NCI-H2029 treated with DMSO at 0.1 percent for 48 hours (cell line): ENCODE measurements around the gene C9orf50.
"Not testable (repeated sequence)": the region's sequence is repeated elsewhere in the genome, so short reads cannot be mapped to it uniquely, and the experiment has no call there.

ENCODE experiments used
- DNase-seq: peaks from one replicate; lab custom pipeline; 2025; lab: John Stamatoyannopoulos, UW

C9orf50 gene

GRCh38 chr9:129610473-129611306 lies 10.2 kb downstream of the C9orf50 start:
- no peak for DNase-seq

GRCh38 chr9:129610213-129610472 lies 10.8 kb downstream of the C9orf50 start:
- no peak for DNase-seq

GRCh38 chr9:129609486-129610212 lies 11.3 kb downstream of the C9orf50 start:
- no peak for DNase-seq

- no peak for DNase-seq
Measured at GRCh38 chr9:129608561-129609481, 12.1 kb downstream of the C9orf50 start.

- DNase-seq: no peak
Measured at GRCh38 chr9:129607027-129607387, 13.9 kb downstream of the C9orf50 start.

DNA sequence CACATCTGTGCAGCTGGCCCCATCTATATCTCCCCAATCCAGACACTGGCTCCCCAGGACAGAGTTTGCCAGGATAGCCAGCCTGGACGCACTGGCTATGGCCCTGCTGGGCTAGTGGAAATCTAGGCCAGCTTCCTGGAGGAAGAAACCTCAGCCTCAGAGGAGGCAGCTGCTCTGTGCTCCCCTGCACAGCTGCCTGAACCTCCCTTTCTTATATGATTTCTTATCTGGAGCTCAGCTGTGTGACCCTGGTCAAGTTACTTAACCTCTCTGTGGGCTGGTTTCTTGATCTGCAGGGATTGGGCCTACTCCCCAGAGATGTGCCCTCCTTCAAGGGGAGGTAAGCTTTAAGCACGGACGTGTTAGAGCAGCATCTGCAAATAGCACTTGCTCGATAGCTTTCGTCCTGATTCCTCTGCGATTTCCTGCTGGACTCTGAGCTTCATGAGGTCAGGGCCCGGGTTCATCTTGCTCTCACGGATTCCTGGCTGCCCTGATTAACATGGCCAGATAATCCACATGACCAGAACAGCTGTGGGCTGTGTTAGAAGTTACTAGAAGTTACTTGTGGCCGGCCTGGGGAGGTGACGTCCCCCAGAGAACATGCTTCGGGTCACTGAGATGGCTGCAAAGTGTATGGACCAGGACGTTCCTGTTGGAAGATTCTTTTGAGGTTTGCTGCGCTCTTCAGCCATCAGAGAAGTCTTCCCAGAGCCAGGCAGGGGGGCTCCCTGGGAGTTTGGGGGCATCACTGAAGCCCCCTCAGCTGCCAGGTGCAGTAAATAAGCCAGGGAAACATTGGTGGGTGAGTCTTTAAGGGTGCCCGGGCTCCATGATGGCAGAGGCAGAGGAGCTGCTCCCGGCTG lies 14.5 kb downstream of the C9orf50 start:
- DNase-seq: no peak

DNA sequence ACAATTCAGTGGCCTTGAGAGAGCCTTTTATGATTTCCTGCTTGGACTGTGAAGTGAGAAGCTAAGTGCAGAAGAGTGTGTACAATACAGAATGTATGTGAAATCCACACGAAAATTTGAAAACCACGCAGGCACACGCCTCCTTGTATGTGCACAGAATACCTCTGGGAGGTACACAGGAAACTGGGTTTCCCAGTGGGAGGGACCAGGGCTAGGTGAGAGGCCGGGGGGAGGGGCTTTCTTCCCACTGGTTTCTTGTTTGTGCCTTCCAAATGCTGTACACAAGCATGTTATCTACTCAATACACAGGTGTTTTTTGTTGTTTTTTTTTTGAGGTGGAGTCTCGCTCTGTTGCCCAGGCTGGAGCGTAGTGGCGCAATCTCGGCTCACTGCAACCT lies 16.1 kb downstream of the C9orf50 start:
- DNase-seq: no peak

GRCh38 chr9:129604056-129604765 lies 16.7 kb downstream of the C9orf50 start:
- DNase-seq: no peak

DNA sequence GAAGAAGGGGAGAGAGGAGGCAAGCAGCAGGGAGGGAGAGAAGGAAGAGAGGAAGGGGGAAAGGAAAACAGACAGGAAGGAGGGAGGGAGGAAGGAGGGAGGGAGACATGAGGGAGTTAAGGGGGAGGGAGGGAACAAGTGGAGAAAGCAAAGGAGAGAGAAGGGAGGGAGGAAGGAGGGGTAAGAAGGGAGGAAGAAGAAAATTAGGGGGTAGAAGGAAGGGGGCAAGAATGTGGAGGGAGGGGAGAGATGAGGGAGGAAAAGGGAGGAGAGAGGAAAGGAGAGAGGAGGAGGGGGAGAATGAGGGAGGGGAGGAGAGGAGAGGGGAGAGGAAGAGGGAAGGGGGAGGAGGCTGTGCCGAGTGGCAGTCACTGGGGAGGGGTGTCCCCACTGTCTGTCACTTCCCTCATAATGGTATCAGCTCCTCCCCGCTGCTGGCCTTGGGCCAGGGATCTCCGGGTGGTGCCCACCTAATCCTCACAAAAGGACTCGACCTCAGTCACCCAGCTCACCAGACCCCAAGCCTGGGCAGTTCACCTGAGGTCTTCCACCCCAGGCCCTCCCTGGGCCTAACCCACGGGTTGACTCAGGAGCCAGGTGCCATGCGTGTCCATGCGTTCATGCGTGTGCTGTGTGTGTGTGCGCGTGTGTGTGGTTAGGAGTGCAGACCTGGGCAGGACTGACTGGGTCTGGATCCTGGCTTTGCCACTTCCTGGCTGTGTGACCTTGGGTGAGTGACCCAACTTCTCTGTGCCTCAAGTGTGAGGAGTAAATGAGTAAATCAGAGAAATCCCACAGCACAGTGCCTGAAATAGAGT lies 18.1 kb downstream of the C9orf50 start:
- no peak for DNase-seq

DNA sequence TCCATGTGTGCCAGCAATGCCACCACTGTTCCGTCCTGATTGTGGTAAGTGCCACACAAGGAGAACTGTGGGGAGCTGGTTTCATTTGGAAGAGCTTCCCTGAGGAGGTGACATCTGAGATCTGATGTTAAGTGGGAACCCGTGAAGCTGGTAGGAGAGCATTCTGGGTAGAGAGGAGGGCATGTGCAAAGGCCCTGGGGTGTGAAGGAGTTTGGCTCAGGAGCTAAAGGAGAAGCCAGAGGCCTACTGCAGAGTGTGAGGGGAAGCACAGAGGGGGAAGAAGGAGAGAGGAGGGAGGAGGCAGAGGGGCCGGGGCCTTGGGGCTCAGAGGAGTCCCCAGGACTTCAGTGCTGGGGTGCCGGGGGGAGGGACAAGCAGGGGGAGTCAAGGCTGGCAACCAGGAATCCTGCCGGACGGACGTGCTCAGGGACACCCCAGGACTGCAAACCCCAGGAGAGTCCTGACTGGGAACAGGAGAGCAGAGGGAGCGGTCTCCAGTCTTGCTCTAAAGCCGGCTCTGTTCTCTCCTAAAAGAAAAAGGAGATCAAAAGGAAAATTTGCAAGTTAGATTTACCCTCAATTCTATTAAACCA lies 19.7 kb downstream of the C9orf50 start:
- DNase-seq: no peak

DNA sequence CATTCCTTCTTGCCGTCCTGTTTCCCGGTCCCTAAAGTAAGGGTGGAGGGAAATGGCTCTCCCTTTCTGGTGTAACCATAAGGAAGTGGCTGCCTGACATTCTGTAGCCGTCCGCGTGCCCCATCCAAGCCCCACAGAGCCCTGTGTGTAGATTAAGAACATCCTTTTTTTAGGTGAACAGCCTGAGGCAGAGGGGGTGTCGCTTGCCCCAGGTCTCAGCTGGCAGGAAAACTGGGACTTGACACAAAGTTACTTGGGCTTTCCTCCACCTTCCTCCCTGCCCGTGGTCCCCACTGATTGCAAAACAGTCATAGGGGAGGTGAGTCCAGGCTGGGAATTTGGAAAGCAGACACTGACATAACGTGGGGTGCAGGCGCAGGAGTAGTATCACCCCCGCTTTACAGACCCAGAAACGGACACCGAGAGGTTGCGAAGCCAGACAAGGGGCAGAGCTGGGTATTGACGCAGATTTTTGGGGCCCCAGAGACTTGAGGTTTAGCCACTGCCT lies 22.8 kb downstream of the C9orf50 start:
- DNase-seq: no peak

DNA sequence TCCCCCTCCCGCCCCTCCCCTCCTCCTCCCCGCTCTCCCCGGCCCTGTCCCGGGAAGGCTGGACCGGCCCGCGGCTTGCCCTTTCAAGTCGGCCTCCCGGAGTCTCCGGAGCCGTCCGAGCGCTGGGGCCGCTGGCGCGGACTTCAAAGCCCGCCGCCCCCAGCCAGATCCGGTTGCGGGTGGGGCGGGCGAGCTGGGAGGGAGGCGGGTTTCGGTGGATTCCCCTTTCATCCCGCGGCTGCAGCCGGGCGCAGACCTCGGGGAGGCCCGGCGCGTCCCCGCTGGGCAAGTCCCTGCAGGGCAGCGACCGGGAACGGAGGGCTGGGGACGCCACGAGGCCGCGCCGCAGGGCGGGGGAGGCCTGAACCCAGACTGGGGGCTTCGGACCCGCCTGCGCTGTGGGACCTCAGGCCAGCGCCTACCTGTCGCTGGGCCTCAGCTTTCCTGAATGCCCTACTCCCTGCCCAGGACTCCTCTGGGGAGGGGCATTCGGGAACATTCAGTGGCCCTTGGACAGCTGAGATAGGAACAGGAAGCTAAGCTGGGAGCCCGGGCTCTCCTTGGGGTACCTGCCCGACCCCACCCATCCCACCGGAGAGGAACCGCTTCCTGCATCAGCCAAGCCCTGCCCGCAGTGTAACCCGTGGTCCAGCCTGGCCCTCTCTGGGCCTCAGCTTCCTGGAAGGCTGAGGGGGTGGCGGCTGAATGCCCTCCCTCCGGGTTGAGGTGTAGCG lies 23.4 kb downstream of the C9orf50 start:
- DNase-seq: no peak

GRCh38 chr9:129596541-129597331 lies 24.2 kb downstream of the C9orf50 start:
- no peak for DNase-seq

GRCh38 chr9:129595903-129596540 lies 24.9 kb downstream of the C9orf50 start:
- no peak for DNase-seq

DNA sequence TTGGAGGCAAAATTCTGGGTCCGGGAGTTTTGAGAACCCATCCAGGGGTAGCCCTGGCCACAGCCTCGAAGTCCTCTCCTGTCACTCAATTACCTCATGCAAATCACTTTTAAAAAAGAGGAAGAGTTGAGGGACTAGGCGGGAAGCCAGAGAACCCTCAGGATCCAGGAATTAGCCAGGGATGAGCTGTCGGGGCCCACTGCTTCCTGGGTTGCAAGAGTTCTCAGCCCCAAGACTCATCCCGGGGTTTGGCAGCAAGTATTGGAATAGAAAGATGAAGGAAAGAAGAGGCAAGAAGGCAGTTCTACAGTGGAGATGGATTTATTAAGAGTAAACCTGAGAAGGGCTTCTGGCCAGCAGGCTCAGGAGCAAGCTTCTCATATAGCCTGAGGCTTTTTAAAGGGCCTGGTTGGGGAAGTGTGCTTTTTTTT lies 25.6 kb downstream of the C9orf50 start:
- DNase-seq: no peak

- no peak for DNase-seq
Measured at GRCh38 chr9:129594632-129595031, 26.3 kb downstream of the C9orf50 start.

GRCh38 chr9:129592790-129593189 lies 28.1 kb downstream of the C9orf50 start:
- DNase-seq: not testable (repeated sequence)
